ENCODE measurements around the gene IFT80. TPM values are rescaled to one million over a fixed set of nuclear protein-coding genes. Genes with fewer than 3 reads are reported as not detected.

Gene IFT80
- total and polyA plus RNA-seq, 2 donors (not counting 3 experiments of a cell fraction or from before 2014, with no cell fraction given) = 7.3 to 22.5 TPM

- Histone ChIP-seq H3K4me1 (ENCODE audit: control insufficient read depth, extremely low read depth, insufficient read depth, low read length) (no peaks in the 10 kb centered on the region), H3K9me3 (replicated peaks; ENCODE audit: control insufficient read depth, insufficient read depth, low read length) (no peaks in the 10 kb centered on the region), H3K27ac (ENCODE audit: insufficient read depth, low read depth, low read length) (no peak overlapping the region), H3K4me3 (replicated peaks in 1 of 3; ENCODE audit: insufficient read depth in 1 of 3, low read depth in 1 of 3, low read length in 3 of 3) (no peak overlapping the region), H3K9me1 (replicated peaks; ENCODE audit: control insufficient read depth, extremely low read depth, insufficient read depth, low read length) (no peaks in the 10 kb centered on the region), H3K36me3 (ENCODE audit: control insufficient read depth in 2 of 2, extremely low read depth in 1 of 2, insufficient read depth in 2 of 2, low read length in 2 of 2) (no peaks in the 10 kb centered on the region), H3K9ac (replicated peaks; ENCODE audit: extremely low read depth, insufficient read depth, low read length) (no peak overlapping the region), H2AFZ (ENCODE audit: low read depth, low read length) (no peak overlapping the region), H3K79me2 (ENCODE audit: control insufficient read depth, insufficient read depth, low read length) (no peaks in the 10 kb centered on the region), H3K4me2 (ENCODE audit: insufficient read depth, low read length) (no peak overlapping the region), H3K27me3 (ENCODE audit: control insufficient read depth in 2 of 2, insufficient read depth in 2 of 2, low read length in 2 of 2) (no peaks in the 10 kb centered on the region), H4K20me1 (replicated peaks; ENCODE audit: control insufficient read depth, extremely low read depth, insufficient read depth, low read length) (no peaks in the 10 kb centered on the region)
- ChIA-PET POLR2A (no interaction called here), CTCF (interaction anchor here (1.5 kb wide), 1 partner anchor 15 kb away, joined by 6 read pairs; no protein-coding TSS in a partner anchor)
- no TSS peak for BruUV-seq (replicated peaks)
- FAIRE-seq (no peak), DNase-seq (ENCODE audit: low read depth, low spot score) (no peak)
- TF ChIP-seq POLR2AphosphoS5 (IDR thresholded peaks at IDR 0.05; ENCODE audit: insufficient read depth, low read depth, low read length) = no peak
- TF ChIP-seq, protein P1, sequence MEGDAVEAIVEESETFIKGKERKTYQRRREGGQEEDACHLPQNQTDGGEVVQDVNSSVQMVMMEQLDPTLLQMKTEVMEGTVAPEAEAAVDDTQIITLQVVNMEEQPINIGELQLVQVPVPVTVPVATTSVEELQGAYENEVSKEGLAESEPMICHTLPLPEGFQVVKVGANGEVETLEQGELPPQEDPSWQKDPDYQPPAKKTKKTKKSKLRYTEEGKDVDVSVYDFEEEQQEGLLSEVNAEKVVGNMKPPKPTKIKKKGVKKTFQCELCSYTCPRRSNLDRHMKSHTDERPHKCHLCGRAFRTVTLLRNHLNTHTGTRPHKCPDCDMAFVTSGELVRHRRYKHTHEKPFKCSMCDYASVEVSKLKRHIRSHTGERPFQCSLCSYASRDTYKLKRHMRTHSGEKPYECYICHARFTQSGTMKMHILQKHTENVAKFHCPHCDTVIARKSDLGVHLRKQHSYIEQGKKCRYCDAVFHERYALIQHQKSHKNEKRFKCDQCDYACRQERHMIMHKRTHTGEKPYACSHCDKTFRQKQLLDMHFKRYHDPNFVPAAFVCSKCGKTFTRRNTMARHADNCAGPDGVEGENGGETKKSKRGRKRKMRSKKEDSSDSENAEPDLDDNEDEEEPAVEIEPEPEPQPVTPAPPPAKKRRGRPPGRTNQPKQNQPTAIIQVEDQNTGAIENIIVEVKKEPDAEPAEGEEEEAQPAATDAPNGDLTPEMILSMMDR (IDR thresholded peaks at IDR 0.05; ENCODE audit: extremely low read depth in 1 of 2, insufficient read depth in 1 of 2, low read depth in 1 of 2, low read length in 2 of 2) = no peak
- no peak for TF ChIP-seq EZH2 (IDR thresholded peaks at IDR 0.05; ENCODE audit: borderline replicate concordance, low read depth, low read length, severe bottlenecking)
- TF ChIP-seq POLR2A (IDR thresholded peaks at IDR 0.05; ENCODE audit: low read depth, low read length) = no peak
- TF ChIP-seq MYC (IDR thresholded peaks at IDR 0.05; ENCODE audit: low read depth, low read length) = no peak
- no peak for TF ChIP-seq FOS (IDR thresholded peaks at IDR 0.05; ENCODE audit: borderline replicate concordance, insufficient read depth, low read length)
- dilution Hi-C loops (cut with MboI; ENCODE audit: extremely low pct_ligation_motif_present, low sequenced_read_pairs) (no loop called here), intact Hi-C loops (cut with micrococcal nuclease) (no loop called here)
Observed at GRCh38 chr3:160355826-160356225, 43.2 kb downstream of the IFT80 start.

DNA sequence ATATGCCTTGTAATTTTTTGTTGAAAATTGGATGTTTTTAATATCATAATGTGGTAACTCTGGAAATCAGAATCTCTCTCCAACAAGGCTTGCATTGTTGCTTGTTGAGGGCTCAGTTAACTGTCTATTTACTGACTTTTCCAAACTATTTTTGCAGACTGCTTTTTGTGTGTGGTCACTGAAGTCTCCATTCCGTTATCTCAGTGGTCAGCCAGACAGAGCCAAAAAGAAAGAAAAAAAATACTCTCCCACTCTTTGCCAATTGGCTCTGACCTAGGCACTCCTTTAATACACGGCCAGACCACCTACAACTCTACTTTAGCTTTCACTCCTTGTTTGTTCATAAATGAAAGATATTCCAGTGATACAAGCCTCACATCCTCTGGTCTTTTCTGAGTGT, 52.5 kb downstream of the IFT80 start:
- dilution Hi-C loops (cut with MboI; ENCODE audit: extremely low pct_ligation_motif_present, low sequenced_read_pairs) (no loop called here), intact Hi-C loops (cut with micrococcal nuclease) (loop anchor here (10.0 kb wide), 2 partner anchors 462 to 1082 kb away; no protein-coding TSS in a partner anchor)
- Histone ChIP-seq H3K4me3 (replicated peaks in 1 of 3; ENCODE audit: insufficient read depth in 1 of 3, low read depth in 1 of 3, low read length in 3 of 3) (no peak overlapping the region), H3K9me3 (replicated peaks; ENCODE audit: control insufficient read depth, insufficient read depth, low read length) (no peaks in the 10 kb centered on the region), H3K79me2 (ENCODE audit: control insufficient read depth, insufficient read depth, low read length) (no peaks in the 10 kb centered on the region), H3K27me3 (ENCODE audit: control insufficient read depth in 2 of 2, insufficient read depth in 2 of 2, low read length in 2 of 2) (no peaks in the 10 kb centered on the region), H2AFZ (ENCODE audit: low read depth, low read length) (no peak overlapping the region), H3K9me1 (replicated peaks; ENCODE audit: control insufficient read depth, extremely low read depth, insufficient read depth, low read length) (no peaks in the 10 kb centered on the region), H4K20me1 (replicated peaks; ENCODE audit: control insufficient read depth, extremely low read depth, insufficient read depth, low read length) (no peaks in the 10 kb centered on the region), H3K9ac (replicated peaks; ENCODE audit: extremely low read depth, insufficient read depth, low read length) (no peak overlapping the region), H3K4me2 (ENCODE audit: insufficient read depth, low read length) (no peak overlapping the region), H3K36me3 (ENCODE audit: control insufficient read depth in 2 of 2, extremely low read depth in 1 of 2, insufficient read depth in 2 of 2, low read length in 2 of 2) (no peaks in the 10 kb centered on the region), H3K27ac (ENCODE audit: insufficient read depth, low read depth, low read length) (no peak overlapping the region), H3K4me1 (ENCODE audit: control insufficient read depth, extremely low read depth, insufficient read depth, low read length) (no peaks in the 10 kb centered on the region)
- CTCF ChIA-PET = interaction anchor here (0.6 kb wide), 1 partner anchor 182 kb away, joined by 3 read pairs; no protein-coding TSS in a partner anchor
- POLR2A ChIA-PET = no interaction called here
- FAIRE-seq (no peak), DNase-seq (ENCODE audit: low read depth, low spot score) (no peak)
- no TSS peak for BruUV-seq (replicated peaks)
- TF ChIP-seq JUN (IDR thresholded peaks at IDR 0.05; ENCODE audit: borderline replicate concordance, insufficient read depth, insufficient read length, low read depth) (no peak), POLR2A (IDR thresholded peaks at IDR 0.05; ENCODE audit: low read depth, low read length) (no peak), POLR2AphosphoS5 (IDR thresholded peaks at IDR 0.05; ENCODE audit: insufficient read depth, low read depth, low read length) (no peak), MYC (IDR thresholded peaks at IDR 0.05; ENCODE audit: low read depth, low read length) (no peak), MAX (IDR thresholded peaks at IDR 0.05; ENCODE audit: insufficient read depth, insufficient read length) (no peak), GATA2 (IDR thresholded peaks at IDR 0.05; ENCODE audit: insufficient read depth, insufficient read length, low read depth, low read length) (no peak), FOS (IDR thresholded peaks at IDR 0.05; ENCODE audit: borderline replicate concordance, insufficient read depth, low read length) (no peak), EZH2 (IDR thresholded peaks at IDR 0.05; ENCODE audit: borderline replicate concordance, low read depth, low read length, severe bottlenecking) (no peak)
- TF ChIP-seq, protein P1 (IDR thresholded peaks at IDR 0.05; ENCODE audit: extremely low read depth in 1 of 2, insufficient read depth in 1 of 2, low read depth in 1 of 2, low read length in 2 of 2) = no peak

Measured in endothelial cell of umbilical vein (primary cell).